Activated naive CD8-positive, alpha-beta T cell treated with anti-CD3 and anti-CD28 coated beads, Interleukin-2, amount 50 U/mL, for 24 hours (primary cell): ENCODE data around the gene WAPL.

Source experiments
- ATAC-seq: fragments of 150-1000 bp; cut with Tn5 transposase; one replicate; pipeline ENCODE4 v1.10.0; 2021
- DNase-seq: peaks from one replicate; pipeline ENCODE4 v3.0.0; 2021
- H3K27ac Mint-ChIP-seq: one replicate; pipeline ENCODE4 v1.8.0; 2021; ENCODE audit warnings: mild to moderate bottlenecking, mixed read lengths
- H3K27me3 Mint-ChIP-seq: one replicate; pipeline ENCODE4 v1.8.0; 2021; ENCODE audit warnings: mixed read lengths
- H3K36me3 Mint-ChIP-seq: one replicate; pipeline ENCODE4 v1.8.0; 2021; ENCODE audit warnings: low read depth, mixed read lengths
- H3K4me1 Mint-ChIP-seq: one replicate; pipeline ENCODE4 v1.8.0; 2021; ENCODE audit warnings: mixed read lengths
- H3K4me3 Mint-ChIP-seq: one replicate; pipeline ENCODE4 v1.8.0; 2021; ENCODE audit warnings: mild to moderate bottlenecking, moderate library complexity, mixed read lengths
- H3K9me3 Mint-ChIP-seq: one replicate; pipeline ENCODE4 v1.8.0; 2021; ENCODE audit warnings: mixed read lengths

Gene WAPL

GRCh38 chr10:86419101-86419500 lies 102.5 kb downstream of the WAPL start:
- H3K4me3 Mint-ChIP-seq, result no peak overlapping the region
- H3K27me3 Mint-ChIP-seq, result no peaks in the 10 kb centered on the region
- no peak overlapping the region for H3K27ac Mint-ChIP-seq
- peaks cover 26% of the 10 kb centered on the region for H3K4me1 Mint-ChIP-seq
- no peaks in the 10 kb centered on the region for H3K9me3 Mint-ChIP-seq
- ATAC-seq, result peak; percentile 33
- DNase-seq, result no peak
- no peaks in the 10 kb centered on the region for H3K36me3 Mint-ChIP-seq

- no peak for ATAC-seq
- peaks cover 6% of the 10 kb centered on the region for H3K36me3 Mint-ChIP-seq
- H3K27me3 Mint-ChIP-seq, result no peaks in the 10 kb centered on the region
- no peak overlapping the region for H3K27ac Mint-ChIP-seq
- peaks cover 6% of the 10 kb centered on the region for H3K9me3 Mint-ChIP-seq
- DNase-seq, result no peak
- no peak overlapping the region for H3K4me3 Mint-ChIP-seq
- peaks cover 59% of the 10 kb centered on the region for H3K4me1 Mint-ChIP-seq
Observed at GRCh38 chr10:86415583-86415982, 106.0 kb downstream of the WAPL start.

GRCh38 chr10:86415116-86415515 lies 106.5 kb downstream of the WAPL start:
- H3K27ac Mint-ChIP-seq, result peak overlapping the region; percentile 10
- DNase-seq, result no peak
- no peak for ATAC-seq
- peaks cover 7% of the 10 kb centered on the region for H3K9me3 Mint-ChIP-seq
- H3K4me3 Mint-ChIP-seq, result no peak overlapping the region
- peaks cover 8% of the 10 kb centered on the region for H3K36me3 Mint-ChIP-seq
- peaks cover 62% of the 10 kb centered on the region for H3K4me1 Mint-ChIP-seq
- no peaks in the 10 kb centered on the region for H3K27me3 Mint-ChIP-seq

- DNase-seq (no peak), ATAC-seq (peak; percentile 72)
- Mint-ChIP-seq H3K9me3 (peaks cover 7% of the 10 kb centered on the region), H3K4me3 (peak overlapping the region; percentile 63), H3K36me3 (peaks cover 8% of the 10 kb centered on the region), H3K27ac (peak overlapping the region; percentile 78), H3K4me1 (peaks cover 55% of the 10 kb centered on the region), H3K27me3 (no peaks in the 10 kb centered on the region)
Observed at GRCh38 chr10:86413046-86413728, 108.4 kb downstream of the WAPL start.

GRCh38 chr10:86411852-86412560 lies 109.6 kb downstream of the WAPL start:
- ATAC-seq, result no peak
- no peak for DNase-seq
- Mint-ChIP-seq H3K27me3 (no peaks in the 10 kb centered on the region), H3K4me3 (peak overlapping the region; percentile 63), H3K36me3 (peaks cover 8% of the 10 kb centered on the region), H3K9me3 (peaks cover 7% of the 10 kb centered on the region), H3K4me1 (peaks cover 51% of the 10 kb centered on the region), H3K27ac (peak overlapping the region; percentile 78)

GRCh38 chr10:86411281-86411841 lies 110.2 kb downstream of the WAPL start:
- peaks cover 8% of the 10 kb centered on the region for H3K36me3 Mint-ChIP-seq
- H3K27ac Mint-ChIP-seq, result peak overlapping the region; percentile 78
- no peaks in the 10 kb centered on the region for H3K27me3 Mint-ChIP-seq
- peak overlapping the region; percentile 63 for H3K4me3 Mint-ChIP-seq
- peaks cover 51% of the 10 kb centered on the region for H3K4me1 Mint-ChIP-seq
- DNase-seq, result peak; percentile 38
- ATAC-seq, result peak; percentile 87
- H3K9me3 Mint-ChIP-seq, result peaks cover 7% of the 10 kb centered on the region

GRCh38 chr10:86410542-86411124 lies 111.0 kb downstream of the WAPL start:
- peak overlapping the region; percentile 78 for H3K27ac Mint-ChIP-seq
- H3K4me3 Mint-ChIP-seq, result no peak overlapping the region
- ATAC-seq, result no peak
- H3K27me3 Mint-ChIP-seq, result no peaks in the 10 kb centered on the region
- H3K9me3 Mint-ChIP-seq, result peaks cover 7% of the 10 kb centered on the region
- DNase-seq, result no peak
- H3K36me3 Mint-ChIP-seq, result peaks cover 8% of the 10 kb centered on the region
- peaks cover 46% of the 10 kb centered on the region for H3K4me1 Mint-ChIP-seq

- Mint-ChIP-seq H3K27me3 (no peaks in the 10 kb centered on the region), H3K4me1 (peaks cover 36% of the 10 kb centered on the region), H3K27ac (no peak overlapping the region)
Observed at GRCh38 chr10:86409183-86409582, 112.4 kb downstream of the WAPL start.

GRCh38 chr10:86403183-86403797 lies 118.3 kb downstream of the WAPL start:
- ATAC-seq, result no peak
- no peak overlapping the region for H3K27ac Mint-ChIP-seq
- H3K27me3 Mint-ChIP-seq, result no peaks in the 10 kb centered on the region
- no peaks in the 10 kb centered on the region for H3K9me3 Mint-ChIP-seq
- DNase-seq, result no peak
- no peak overlapping the region for H3K4me3 Mint-ChIP-seq
- H3K36me3 Mint-ChIP-seq, result no peaks in the 10 kb centered on the region
- peaks cover 20% of the 10 kb centered on the region for H3K4me1 Mint-ChIP-seq

More at GRCh38 chr10:86409183-86409582, 112.4 kb downstream of the WAPL start:
- peaks cover 8% of the 10 kb centered on the region for H3K36me3 Mint-ChIP-seq
- DNase-seq (no peak), ATAC-seq (no peak)
- H3K4me3 Mint-ChIP-seq, result no peak overlapping the region
- peaks cover 7% of the 10 kb centered on the region for H3K9me3 Mint-ChIP-seq

- Mint-ChIP-seq H3K4me3 (no peak overlapping the region), H3K27me3 (no peaks in the 10 kb centered on the region), H3K4me1 (peaks cover 20% of the 10 kb centered on the region), H3K9me3 (no peaks in the 10 kb centered on the region), H3K36me3 (no peaks in the 10 kb centered on the region), H3K27ac (no peak overlapping the region)
- no peak for DNase-seq
- no peak for ATAC-seq
Observed at GRCh38 chr10:86402283-86402941, 119.2 kb downstream of the WAPL start.

- ATAC-seq (no peak), DNase-seq (peak; percentile 29)
- H3K36me3 Mint-ChIP-seq, result no peaks in the 10 kb centered on the region
- no peaks in the 10 kb centered on the region for H3K9me3 Mint-ChIP-seq
- H3K27ac Mint-ChIP-seq, result peak overlapping the region; percentile 56
- H3K4me3 Mint-ChIP-seq, result peak overlapping the region; percentile 79
- no peaks in the 10 kb centered on the region for H3K27me3 Mint-ChIP-seq
- peaks cover 20% of the 10 kb centered on the region for H3K4me1 Mint-ChIP-seq
Observed at GRCh38 chr10:86401588-86402282, 119.9 kb downstream of the WAPL start.

GRCh38 chr10:86400705-86401587 lies 120.6 kb downstream of the WAPL start:
- Mint-ChIP-seq H3K27me3 (no peaks in the 10 kb centered on the region), H3K36me3 (no peaks in the 10 kb centered on the region), H3K4me3 (peak overlapping the region; percentile 79), H3K27ac (peak overlapping the region; percentile 71), H3K4me1 (peaks cover 20% of the 10 kb centered on the region), H3K9me3 (no peaks in the 10 kb centered on the region)
- DNase-seq (peak; percentile 79), ATAC-seq (peak; percentile 69)
